NCI-H1694 treated with DMSO at 0.1 percent for 48 hours (cell line): ENCODE results near the gene MIB1.

ENCODE experiments used
- DNase-seq: peaks from one replicate; lab custom pipeline; 2025; lab: John Stamatoyannopoulos, UW

MIB1 gene

GRCh38 chr18:21820033-21820810, 79.6 kb downstream of the MIB1 start:
- peak; percentile 4 for DNase-seq

GRCh38 chr18:21820811-21821143, 80.2 kb downstream of the MIB1 start:
- no peak for DNase-seq

- DNase-seq = no peak
These were observed 83.3 kb downstream of the MIB1 start for GRCh38 chr18:21823848-21824247.

- DNase-seq = no peak
These were observed 85.6 kb downstream of the MIB1 start for GRCh38 chr18:21826196-21826595.

- DNase-seq = no peak
These were observed 86.2 kb downstream of the MIB1 start for GRCh38 chr18:21826641-21827302.

GRCh38 chr18:21830532-21830931, 89.9 kb downstream of the MIB1 start:
- DNase-seq = no peak

GRCh38 chr18:21831413-21831831, 90.8 kb downstream of the MIB1 start:
- no peak for DNase-seq

- no peak for DNase-seq
These were observed 93.2 kb downstream of the MIB1 start for GRCh38 chr18:21833604-21834298.

- no peak for DNase-seq
These were observed 93.7 kb downstream of the MIB1 start for GRCh38 chr18:21834299-21834660.

GRCh38 chr18:21841570-21841969, 101.0 kb downstream of the MIB1 start:
- no peak for DNase-seq

- DNase-seq = no peak
These were observed 102.7 kb downstream of the MIB1 start for GRCh38 chr18:21843341-21843740.

- no peak for DNase-seq
These were observed 110.9 kb downstream of the MIB1 start for GRCh38 chr18:21851327-21851961.

GRCh38 chr18:21853016-21853415, 112.4 kb downstream of the MIB1 start:
- no peak for DNase-seq

- DNase-seq = no peak
These were observed 113.4 kb downstream of the MIB1 start for GRCh38 chr18:21853775-21854552.

- no peak for DNase-seq
These were observed 114.8 kb downstream of the MIB1 start for GRCh38 chr18:21855432-21855831.

- no peak for DNase-seq
These were observed 117.3 kb downstream of the MIB1 start for GRCh38 chr18:21857871-21858270.

GRCh38 chr18:21858544-21858943, 118.0 kb downstream of the MIB1 start:
- no peak for DNase-seq

GRCh38 chr18:21864386-21864785, 123.8 kb downstream of the MIB1 start:
- DNase-seq = no peak

GRCh38 chr18:21865043-21865442, 124.5 kb downstream of the MIB1 start:
- DNase-seq = no peak

GRCh38 chr18:21868770-21869169, 128.2 kb downstream of the MIB1 start:
- DNase-seq = no peak

GRCh38 chr18:21889570-21889969, 149.0 kb downstream of the MIB1 start:
- DNase-seq = no peak
